ENCODE measurements around the gene UNC5A. TPM values are rescaled to one million over a fixed set of nuclear protein-coding genes. Genes with fewer than 3 reads are reported as not detected.

The UNC5A gene
- total and polyA plus RNA-seq, 4 donors: not detected

DNA sequence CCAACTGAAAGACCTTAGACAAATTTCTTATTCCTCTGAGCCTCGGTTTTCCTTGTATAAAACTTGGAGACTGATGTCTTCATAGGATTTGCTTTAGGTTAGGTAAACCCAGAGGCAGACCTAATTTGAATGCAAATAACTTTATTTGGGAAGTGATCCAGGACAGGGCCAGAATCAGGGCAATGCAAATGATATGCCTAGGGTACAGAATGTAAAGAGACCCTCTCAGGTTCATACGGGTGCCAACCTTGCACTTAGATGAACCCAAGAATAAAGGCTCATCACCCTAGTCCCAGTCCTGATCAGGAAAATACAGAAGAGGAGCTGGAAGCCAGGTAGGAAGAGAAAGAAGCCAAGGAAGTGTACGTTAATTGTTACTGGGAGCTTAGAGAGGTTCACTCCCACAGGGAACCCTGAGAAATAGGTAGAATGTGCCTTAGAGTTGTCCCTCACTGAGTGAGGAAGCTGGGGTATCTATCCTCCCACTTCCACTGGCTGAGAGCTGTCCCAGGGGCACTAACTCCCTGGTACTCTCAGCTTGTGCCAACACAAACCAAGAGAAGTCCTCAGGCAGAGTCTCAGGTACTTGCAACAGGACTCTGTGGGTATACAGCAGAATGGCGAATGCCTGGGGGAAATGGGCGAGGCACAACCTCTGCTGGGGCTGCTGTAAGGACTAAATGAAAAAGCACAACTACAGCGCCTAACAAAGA is 91.9 kb downstream of the UNC5A start:
- intact Hi-C loops (cut with DNase I): no loop called here
- WGBS, 2 donors: 90 to 91% methylated on average over 6 of the region's 6 CpGs
- DNase-seq (no peak), ATAC-seq (ENCODE audit: low FRiP score) (no peak)
- H3K9me3 ChIP-seq (ENCODE audit: control insufficient read depth, low read length): no peaks in the 10 kb centered on the region
- no peak overlapping the region for H3K4me3 ChIP-seq (ENCODE audit: low read length in 2 of 2)
- no peaks in the 10 kb centered on the region for H3K4me1 ChIP-seq (ENCODE audit: control insufficient read depth in 1 of 2, insufficient read depth in 2 of 2, low read length in 2 of 2)
- H3K27me3 ChIP-seq (ENCODE audit: control insufficient read depth in 1 of 2, insufficient read depth in 2 of 2, low read length in 1 of 2): no peaks in the 10 kb centered on the region
- peaks cover 15 to 20% of the 10 kb centered on the region in 2 donors for H3K36me3 ChIP-seq (ENCODE audit: control insufficient read depth in 1 of 2, insufficient read depth in 2 of 2, low read length in 1 of 2)
- no peak overlapping the region for H3K27ac ChIP-seq (ENCODE audit: low read depth in 1 of 2, low read length in 2 of 2)

DNA sequence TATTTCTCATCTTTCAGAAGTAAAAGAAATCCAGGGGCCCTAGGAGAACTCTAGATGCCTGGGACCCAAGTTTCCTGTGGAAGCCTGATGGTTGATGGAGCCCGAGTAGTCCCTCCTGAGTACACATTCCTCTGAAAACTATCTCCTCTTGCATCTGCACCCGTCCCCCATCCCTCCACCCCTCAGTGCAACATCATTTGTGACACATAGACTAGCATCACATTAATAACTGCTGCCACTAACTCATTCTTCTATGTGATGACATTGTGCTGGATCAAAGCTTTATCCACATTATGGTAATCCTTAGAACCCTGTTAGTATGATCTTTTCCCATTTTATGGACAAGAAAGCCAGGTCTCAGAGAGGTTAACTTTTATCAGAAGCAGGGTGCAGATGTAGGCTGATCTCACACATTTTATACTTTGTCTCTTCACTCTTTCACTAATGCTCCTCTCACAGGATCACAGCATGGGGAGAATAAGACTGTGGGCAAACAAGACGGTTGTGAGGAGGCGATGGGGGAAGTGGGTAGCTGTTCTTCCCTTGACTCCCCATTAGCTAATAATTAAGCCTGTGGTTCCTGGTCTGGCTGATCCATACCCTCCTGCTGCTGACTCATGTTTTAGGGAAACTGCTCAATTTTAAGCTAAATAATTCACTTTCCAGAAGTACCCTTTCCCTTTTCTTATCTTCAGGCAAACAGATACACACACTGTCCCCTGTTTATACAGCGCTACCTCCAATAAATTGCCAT is 92.7 kb downstream of the UNC5A start:
- Histone ChIP-seq H3K27me3 (ENCODE audit: control insufficient read depth in 1 of 2, insufficient read depth in 2 of 2, low read length in 1 of 2) (no peaks in the 10 kb centered on the region), H3K9me3 (ENCODE audit: control insufficient read depth, low read length) (no peaks in the 10 kb centered on the region), H3K27ac (ENCODE audit: low read depth in 1 of 2, low read length in 2 of 2) (no peak overlapping the region), H3K4me3 (ENCODE audit: low read length in 2 of 2) (no peak overlapping the region), H3K4me1 (ENCODE audit: control insufficient read depth in 1 of 2, insufficient read depth in 2 of 2, low read length in 2 of 2) (no peaks in the 10 kb centered on the region), H3K36me3 (ENCODE audit: control insufficient read depth in 1 of 2, insufficient read depth in 2 of 2, low read length in 1 of 2) (peaks cover 17 to 20% of the 10 kb centered on the region in 2 donors)
- 90 to 92% methylated on average over 5 of the region's 5 CpGs for WGBS, 2 donors
- ATAC-seq (ENCODE audit: low FRiP score) (no peak), DNase-seq (no peak)
- intact Hi-C loops (cut with DNase I): no loop called here

DNA sequence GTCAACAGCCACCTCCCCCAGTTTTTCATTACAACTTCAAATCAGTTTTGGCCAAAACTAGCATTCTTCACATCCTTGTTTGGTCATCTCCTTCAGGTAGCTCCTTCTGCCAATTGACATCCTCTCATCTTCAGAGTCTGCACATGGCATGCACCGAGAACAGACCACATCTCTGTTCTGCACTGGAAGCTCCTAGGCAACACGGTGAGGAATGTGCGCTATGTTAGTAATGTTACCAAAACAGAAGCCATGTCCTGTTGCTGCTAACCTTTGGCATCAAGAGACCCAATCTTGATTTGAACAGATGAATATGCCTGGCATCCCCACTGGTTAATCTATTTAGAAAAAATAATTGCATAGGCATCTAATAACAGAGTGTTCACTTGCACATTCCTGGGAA is 93.9 kb downstream of the UNC5A start:
- ATAC-seq (ENCODE audit: low FRiP score) (no peak), DNase-seq (no peak)
- Histone ChIP-seq H3K4me3 (ENCODE audit: low read length in 2 of 2) (no peak overlapping the region), H3K4me1 (ENCODE audit: control insufficient read depth in 1 of 2, insufficient read depth in 2 of 2, low read length in 2 of 2) (no peaks in the 10 kb centered on the region), H3K36me3 (ENCODE audit: control insufficient read depth in 1 of 2, insufficient read depth in 2 of 2, low read length in 1 of 2) (peaks cover 20% of the 10 kb centered on the region in 2 donors), H3K27me3 (ENCODE audit: control insufficient read depth in 1 of 2, insufficient read depth in 2 of 2, low read length in 1 of 2) (no peaks in the 10 kb centered on the region), H3K9me3 (ENCODE audit: control insufficient read depth, low read length) (no peaks in the 10 kb centered on the region), H3K27ac (ENCODE audit: low read depth in 1 of 2, low read length in 2 of 2) (no peak overlapping the region)
- 77 to 79% methylated on average over 3 of the region's 3 CpGs for WGBS, 2 donors
- intact Hi-C loops (cut with DNase I): no loop called here

DNA sequence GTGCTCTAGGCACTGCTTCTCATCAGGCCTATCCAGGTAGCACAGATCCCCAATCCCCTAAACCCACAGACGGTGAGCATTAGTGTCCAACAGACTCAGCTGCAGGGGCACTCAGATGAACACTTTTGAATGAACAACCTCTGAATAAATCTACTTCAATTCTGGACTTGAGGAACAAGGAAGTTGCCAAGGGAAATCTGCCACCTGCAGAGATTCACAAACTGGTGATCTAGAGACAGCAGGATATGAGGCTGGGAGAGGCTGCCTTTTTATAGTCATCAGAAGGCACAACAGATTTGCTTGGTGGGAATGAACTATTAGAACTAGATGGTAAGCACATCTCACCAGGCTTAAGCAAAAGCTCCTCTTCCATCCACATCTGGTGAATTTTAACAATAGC is 95.8 kb downstream of the UNC5A start:
- Histone ChIP-seq H3K4me3 (ENCODE audit: low read length in 2 of 2) (no peak overlapping the region), H3K36me3 (ENCODE audit: control insufficient read depth in 1 of 2, insufficient read depth in 2 of 2, low read length in 1 of 2) (peaks cover 20% of the 10 kb centered on the region in 2 donors), H3K4me1 (ENCODE audit: control insufficient read depth in 1 of 2, insufficient read depth in 2 of 2, low read length in 2 of 2) (no peaks in the 10 kb centered on the region), H3K9me3 (ENCODE audit: control insufficient read depth, low read length) (no peaks in the 10 kb centered on the region), H3K27me3 (ENCODE audit: control insufficient read depth in 1 of 2, insufficient read depth in 2 of 2, low read length in 1 of 2) (no peaks in the 10 kb centered on the region), H3K27ac (ENCODE audit: low read depth in 1 of 2, low read length in 2 of 2) (no peak overlapping the region)
- ATAC-seq (ENCODE audit: low FRiP score): no peak
- WGBS, 2 donors: 86 to 92% methylated on average over 1 of the region's 1 CpG
- no peak for DNase-seq
- intact Hi-C loops (cut with DNase I): no loop called here

DNA sequence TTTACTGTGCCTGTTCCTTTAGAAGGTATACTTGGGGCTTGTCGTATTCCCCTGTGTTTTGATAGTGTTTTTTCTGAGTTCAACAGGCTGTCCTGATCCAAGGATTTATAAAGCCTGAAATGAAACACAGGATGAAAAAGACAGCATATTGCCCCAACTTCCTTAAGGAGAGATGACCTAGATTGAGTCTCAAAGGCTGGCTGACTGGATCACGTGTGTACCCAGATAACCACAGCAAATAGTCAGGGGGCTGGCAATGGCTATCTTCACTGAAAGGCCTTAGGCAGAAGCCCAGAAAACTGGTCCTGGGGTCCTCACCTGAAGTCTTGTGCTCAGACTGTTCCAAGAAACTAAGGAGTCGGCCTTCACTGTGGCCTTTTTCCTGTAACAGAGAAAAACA is 96.4 kb downstream of the UNC5A start:
- ATAC-seq (ENCODE audit: low FRiP score) (no peak), DNase-seq (no peak)
- H3K4me3 ChIP-seq (ENCODE audit: low read length in 2 of 2): no peak overlapping the region
- no peak overlapping the region for H3K27ac ChIP-seq (ENCODE audit: low read depth in 1 of 2, low read length in 2 of 2)
- H3K36me3 ChIP-seq (ENCODE audit: control insufficient read depth in 1 of 2, insufficient read depth in 2 of 2, low read length in 1 of 2): peaks cover 20% of the 10 kb centered on the region in 2 donors
- 78 to 89% methylated on average over 3 of the region's 3 CpGs for WGBS, 2 donors
- no peaks in the 10 kb centered on the region for H3K9me3 ChIP-seq (ENCODE audit: control insufficient read depth, low read length)
- H3K27me3 ChIP-seq (ENCODE audit: control insufficient read depth in 1 of 2, insufficient read depth in 2 of 2, low read length in 1 of 2): no peaks in the 10 kb centered on the region
- no peaks in the 10 kb centered on the region for H3K4me1 ChIP-seq (ENCODE audit: control insufficient read depth in 1 of 2, insufficient read depth in 2 of 2, low read length in 2 of 2)
- intact Hi-C loops (cut with DNase I): no loop called here

DNA sequence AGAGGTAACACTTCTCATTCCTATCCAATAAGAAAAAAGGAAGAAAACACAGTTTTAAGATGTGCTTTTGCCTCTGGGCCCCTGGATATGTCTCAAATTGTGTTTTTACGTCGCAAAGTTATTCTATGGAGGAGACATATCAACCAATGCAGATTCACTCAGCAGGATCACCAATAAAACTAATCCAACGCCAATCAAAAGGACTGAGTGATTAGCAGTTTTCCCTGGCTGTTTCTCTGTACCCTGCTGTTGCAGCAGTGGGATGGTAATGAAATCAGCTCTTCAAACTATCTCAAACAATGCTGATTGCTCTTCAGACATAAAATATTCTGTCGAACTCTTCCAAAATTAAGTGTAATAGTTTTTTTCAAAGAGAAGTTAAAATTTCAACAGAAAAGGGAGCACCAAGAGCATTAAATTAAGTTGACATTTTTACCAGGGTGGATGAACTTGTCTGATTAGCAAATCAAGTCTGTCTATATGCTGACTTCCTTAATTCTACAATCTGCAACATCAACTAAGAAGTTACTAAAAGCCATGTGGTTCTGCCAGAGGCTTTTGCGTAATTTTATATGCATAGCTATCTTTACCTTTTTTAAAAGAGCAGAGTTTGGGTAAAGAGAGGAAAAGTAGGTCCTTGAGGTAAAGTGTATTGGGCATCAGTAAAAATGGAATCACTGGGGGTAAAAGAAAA is 98.5 kb downstream of the UNC5A start:
- Histone ChIP-seq H3K9me3 (ENCODE audit: control insufficient read depth, low read length) (no peaks in the 10 kb centered on the region), H3K4me1 (ENCODE audit: control insufficient read depth in 1 of 2, insufficient read depth in 2 of 2, low read length in 2 of 2) (no peaks in the 10 kb centered on the region), H3K27me3 (ENCODE audit: control insufficient read depth in 1 of 2, insufficient read depth in 2 of 2, low read length in 1 of 2) (no peaks in the 10 kb centered on the region), H3K36me3 (ENCODE audit: control insufficient read depth in 1 of 2, insufficient read depth in 2 of 2, low read length in 1 of 2) (peaks cover 16 to 19% of the 10 kb centered on the region in 2 donors), H3K4me3 (ENCODE audit: low read length in 2 of 2) (no peak overlapping the region), H3K27ac (ENCODE audit: low read depth in 1 of 2, low read length in 2 of 2) (no peak overlapping the region)
- no peak for ATAC-seq (ENCODE audit: low FRiP score)
- intact Hi-C loops (cut with DNase I): no loop called here
- 95% methylated on average over 5 of the region's 5 CpGs for WGBS, 2 donors
- DNase-seq: no peak

DNA sequence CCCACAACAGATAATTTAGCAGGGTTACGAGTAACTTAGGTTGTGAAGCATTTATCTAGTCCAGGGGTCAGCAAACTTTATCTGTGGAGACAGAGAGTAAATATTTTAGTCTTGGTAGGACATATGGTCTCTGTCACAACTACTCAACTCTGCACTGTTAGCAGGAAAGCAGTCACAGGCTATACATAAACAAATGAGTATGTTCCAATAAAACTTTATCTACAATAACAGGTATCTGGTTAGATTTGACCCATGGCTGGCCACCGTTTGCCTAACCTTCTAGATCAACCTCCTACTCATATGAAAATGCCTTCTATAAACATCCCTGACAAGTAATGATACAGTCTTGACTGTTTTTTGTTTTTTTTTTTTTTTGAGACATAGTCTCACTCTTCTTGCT is 101.8 kb downstream of the UNC5A start:
- WGBS, 2 donors: 80 to 81% methylated on average over 2 of the region's 2 CpGs
- ATAC-seq (ENCODE audit: low FRiP score): no peak
- intact Hi-C loops (cut with DNase I): no loop called here

DNA sequence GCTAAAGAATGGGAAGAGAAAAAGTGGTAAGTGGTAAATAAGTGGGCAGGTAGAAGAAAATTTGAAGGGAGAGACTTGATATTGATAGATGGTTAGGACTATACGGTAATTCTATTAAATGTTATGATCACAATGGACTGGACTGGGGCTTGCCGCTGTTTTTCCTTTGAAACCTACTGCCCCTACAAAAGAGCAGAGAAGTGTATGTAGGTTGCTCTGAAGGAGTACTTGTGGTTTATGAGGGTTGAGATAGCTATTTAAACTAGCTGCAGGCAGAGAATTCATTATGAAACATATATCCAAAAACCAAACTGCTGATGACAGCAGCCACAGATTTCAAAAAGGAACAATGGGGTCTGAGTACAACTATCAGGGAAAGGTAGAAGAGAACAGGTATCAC is 105.5 kb downstream of the UNC5A start:
- Histone ChIP-seq H3K27me3 (ENCODE audit: control insufficient read depth in 1 of 2, insufficient read depth in 2 of 2, low read length in 1 of 2) (no peaks in the 10 kb centered on the region), H3K9me3 (ENCODE audit: control insufficient read depth, low read length) (no peaks in the 10 kb centered on the region), H3K36me3 (ENCODE audit: control insufficient read depth in 1 of 2, insufficient read depth in 2 of 2, low read length in 1 of 2) (no peaks in the 10 kb centered on the region), H3K4me1 (ENCODE audit: control insufficient read depth in 1 of 2, insufficient read depth in 2 of 2, low read length in 2 of 2) (no peaks in the 10 kb centered on the region), H3K27ac (ENCODE audit: low read depth in 1 of 2, low read length in 2 of 2) (no peak overlapping the region), H3K4me3 (ENCODE audit: low read length in 2 of 2) (no peak overlapping the region)
- ATAC-seq (ENCODE audit: low FRiP score) (no peak), DNase-seq (no peak)
- 66 to 97% methylated on average over 2 of the region's 2 CpGs for WGBS, 2 donors
- intact Hi-C loops (cut with DNase I): no loop called here

More for the DNA sequence above, 101.8 kb downstream of the UNC5A start:
- Histone ChIP-seq H3K4me1 (ENCODE audit: control insufficient read depth in 1 of 2, insufficient read depth in 2 of 2, low read length in 2 of 2) (no peaks in the 10 kb centered on the region), H3K36me3 (ENCODE audit: control insufficient read depth in 1 of 2, insufficient read depth in 2 of 2, low read length in 1 of 2) (peaks cover 0 to 5% of the 10 kb centered on the region in 2 donors), H3K4me3 (ENCODE audit: low read length in 2 of 2) (no peak overlapping the region), H3K27me3 (ENCODE audit: control insufficient read depth in 1 of 2, insufficient read depth in 2 of 2, low read length in 1 of 2) (no peaks in the 10 kb centered on the region), H3K9me3 (ENCODE audit: control insufficient read depth, low read length) (no peaks in the 10 kb centered on the region), H3K27ac (ENCODE audit: low read depth in 1 of 2, low read length in 2 of 2) (no peak overlapping the region)
- no peak for DNase-seq

Data from aorta (tissue), 5 donors.